Lower leg skin (tissue), 4 donors: ENCODE measurements around the gene LMAN2. TPM values are rescaled to one million over a fixed set of nuclear protein-coding genes. Genes with fewer than 3 reads are reported as not detected.

Source experiments
- DNase-seq, 2 donors: peaks; one replicate each; pipeline ENCODE4 v3.0.0-alpha.2; 2019; ENCODE audit warnings: low spot score in 2 of 2
- H3K4me3 ChIP-seq: fragments of 200-600 bp; sonication (generic); 2 replicates; pipeline ENCODE4 v1.5.1; 2017; ENCODE audit warnings: mild to moderate bottlenecking, low read depth; ENCODE audit not compliant: poor library complexity, severe bottlenecking
- CTCF ChIP-seq, 3 donors: fragments of 450-650 bp; IDR thresholded peaks; one replicate each; pipeline ENCODE4 v1.5.1; 2016; ENCODE audit warnings: antibody characterized with exemption in 3 of 3, mild to moderate bottlenecking in 3 of 3, moderate library complexity in 2 of 3
- POLR2A ChIP-seq, 2 donors: fragments of 450-650 bp; IDR thresholded peaks; one replicate each; pipeline ENCODE4 v1.6.1; 2016 to 2017; ENCODE audit warnings: antibody characterized with exemption in 2 of 2, mild to moderate bottlenecking in 1 of 2, moderate library complexity in 1 of 2
- WGBS, 2 donors: methylation state at CpG; one replicate each; pipeline ENCODE4 v1.1.5; 2018; 5-methylcytosine and 5-hydroxymethylcytosine counted together
- intact Hi-C: fragments of 100-400 bp; cut with DNase I; formaldehyde crosslinking; loops from one replicate; pipeline ENCODE4 v1.15.0; 2023; ENCODE audit warnings: low total_unique reads
- total RNA-seq, 4 donors: library from RNA; depleted of rRNA; stranded (reverse); fragments of >200 nt; gene quantifications; one replicate each; pipeline ENCODE4 v1.1.0, GENCODE V29; 2016

LMAN2 gene
- total RNA-seq, 4 donors from 2014 or later, result 139 to 191 (median 166) TPM

- WGBS, 2 donors, result 79 to 89% methylated on average over 2 of the region's 2 CpGs
- TF ChIP-seq CTCF (IDR thresholded peaks at IDR 0.05) (no peak), POLR2A (IDR thresholded peaks at IDR 0.05) (no peak)
- H3K4me3 ChIP-seq, result no peak overlapping the region
- intact Hi-C loops, result loop anchor here (10.0 kb wide), 1 partner anchor 186 kb away; no protein-coding TSS in a partner anchor
- no peak for DNase-seq
Observed at GRCh38 chr5:177300951-177301350, 50.5 kb downstream of the LMAN2 start.

GRCh38 chr5:177300236-177300880 is 51.1 kb downstream of the LMAN2 start:
- no peak overlapping the region for H3K4me3 ChIP-seq
- TF ChIP-seq CTCF (IDR thresholded peaks at IDR 0.05) (no peak), POLR2A (IDR thresholded peaks at IDR 0.05) (no peak)
- intact Hi-C loops, result loop anchor here (10.0 kb wide), 1 partner anchor 186 kb away; no protein-coding TSS in a partner anchor
- DNase-seq, result peak in 1 of 2 donors; percentile 59
- WGBS, 2 donors, result 14 to 30% methylated on average over 4 of the region's 4 CpGs

- WGBS, 2 donors, result 69 to 80% methylated on average over 9 of the region's 9 CpGs
- DNase-seq, result no peak
- intact Hi-C loops, result loop anchor here (10.0 kb wide), 1 partner anchor 185 kb away; no protein-coding TSS in a partner anchor
- TF ChIP-seq POLR2A (IDR thresholded peaks at IDR 0.05) (no peak), CTCF (IDR thresholded peaks at IDR 0.05) (no peak)
- H3K4me3 ChIP-seq, result no peak overlapping the region
Observed at GRCh38 chr5:177299697-177300096, 51.8 kb downstream of the LMAN2 start.

GRCh38 chr5:177297922-177298321 is 53.5 kb downstream of the LMAN2 start:
- no peak overlapping the region for H3K4me3 ChIP-seq
- no peak for DNase-seq
- intact Hi-C loops, result no loop called here
- WGBS, 2 donors, result 84 to 97% methylated on average over 2 of the region's 2 CpGs
- no peak for TF ChIP-seq CTCF (IDR thresholded peaks at IDR 0.05)
- no peak for TF ChIP-seq POLR2A (IDR thresholded peaks at IDR 0.05)

- WGBS, 2 donors, result 49 to 58% methylated on average over 4 of the region's 4 CpGs
- intact Hi-C loops, result no loop called here
- peak in 1 of 2 donors; percentile 74 for DNase-seq
Observed at GRCh38 chr5:177296581-177296980, 54.9 kb downstream of the LMAN2 start.

More at GRCh38 chr5:177296581-177296980, 54.9 kb downstream of the LMAN2 start:
- H3K4me3 ChIP-seq, result no peak overlapping the region
- TF ChIP-seq CTCF (IDR thresholded peaks at IDR 0.05) (no peak), POLR2A (IDR thresholded peaks at IDR 0.05) (no peak)
